HepG2 (cell line): ENCODE measurements around the gene SATB2. TPM values are rescaled to one million over a fixed set of nuclear protein-coding genes. Genes with fewer than 3 reads are reported as not detected.
A peak's percentile ranks its signal among the peaks of the same experiment; 100 is the strongest.

Experiments used
- ATAC-seq: fragments of 200-7000 bp; cut with Tn5 transposase; 3 replicates; pipeline ENCODE4 v1.9.1; 2020; ENCODE audit warnings: mild to moderate bottlenecking, moderate library complexity
- BruUV-seq: library from RNA; stranded (reverse); fragments of 400-500 nt; replicated peaks from 2 replicates; lab custom pipeline; 2021; lab: Mats Ljungman, UMichigan
- CTCF ChIA-PET: fragments of 300-600 bp; formaldehyde crosslinking; extraction: SDS; loops from one replicate; lab custom pipeline; 2021; ENCODE audit warnings: low total read pairs, inconsistent platforms, low intra/inter-chr PET ratio; lab: Yijun Ruan, JAX
- POLR2A ChIA-PET: fragments of 350-600 bp; sonication (Branson Sonifier 250); formaldehyde crosslinking; loops from one replicate; lab custom pipeline; 2020; ENCODE audit warnings: antibody characterized with exemption, inconsistent platforms; lab: Yijun Ruan, JAX
- DNase-seq: peaks from one replicate; pipeline ENCODE4 v3.0.0-alpha.2; 2015; ENCODE audit warnings: low spot score
- FAIRE-seq: peaks from 3 replicates; lab custom pipeline; 2011; peaks lifted over from hg19 to GRCh38; lab: Jason Lieb, UNC
- H2AFZ ChIP-seq: one replicate; pipeline ENCODE4 v1.6.1; 2011; ENCODE audit warnings: low read length, inconsistent platforms
- H3K27ac ChIP-seq: fragments of 300-600 bp; 3 replicates; pipeline ENCODE4 v1.8.0; 2011; ENCODE audit warnings: mixed run types, mild to moderate bottlenecking, mixed read lengths, low read length, inconsistent platforms; ENCODE audit not compliant: insufficient read depth; ENCODE audit errors: extremely low read length
- H3K27me3 ChIP-seq, 2 experiments: fragments of 200-600 bp in 1 of 2; 2 replicates in 1 of 2; 3 replicates in 1 of 2; pipeline versions ENCODE4 v1.6.0 to v1.8.0; 2011; ENCODE audit warnings: low read length in 2 of 2, mild to moderate bottlenecking in 2 of 2, moderate library complexity in 2 of 2, inconsistent platforms in 1 of 2; ENCODE audit not compliant: insufficient read depth in 2 of 2, control insufficient read depth in 1 of 2
- H3K36me3 ChIP-seq, 2 experiments: fragments of 200-600 bp in 1 of 2; replicated peaks in 1 of 2; 2 replicates in 1 of 2; 3 replicates in 1 of 2; pipeline versions ENCODE4 v1.5.1 to v1.8.0; 2011; ENCODE audit warnings: low read length in 2 of 2, inconsistent platforms in 1 of 2; ENCODE audit not compliant: insufficient read depth in 2 of 2, control insufficient read depth in 1 of 2
- H3K4me1 ChIP-seq: 2 replicates; pipeline ENCODE4 v1.5.1; 2012; ENCODE audit warnings: low read length, inconsistent platforms; ENCODE audit not compliant: insufficient read depth
- H3K4me2 ChIP-seq: 2 replicates; pipeline ENCODE4 v1.6.0; 2011; ENCODE audit warnings: low read depth, low read length, inconsistent platforms
- H3K4me3 ChIP-seq, 3 experiments: fragments of 200-600 bp in 1 of 3; sonication (generic), shearing (Covaris generic) in 1 of 3; replicated peaks in 1 of 3; 2 replicates each; pipeline ENCODE4 v1.5.1; 2011 to 2016; ENCODE audit warnings: low read length in 3 of 3, inconsistent platforms in 2 of 3, low read depth in 2 of 3, mild to moderate bottlenecking in 2 of 3, control low read depth in 1 of 3, mixed read lengths in 1 of 3; ENCODE audit not compliant: insufficient read depth in 1 of 3
- H3K79me2 ChIP-seq: one replicate; pipeline ENCODE4 v1.6.1; 2011; ENCODE audit warnings: low read length, inconsistent platforms; ENCODE audit not compliant: insufficient read depth
- H3K9ac ChIP-seq: 2 replicates; pipeline ENCODE4 v1.6.0; 2011; ENCODE audit warnings: mild to moderate bottlenecking, low read depth, low read length, inconsistent platforms; ENCODE audit not compliant: insufficient read depth
- H3K9me3 ChIP-seq: 2 replicates; pipeline ENCODE4 v1.5.1; 2012; ENCODE audit warnings: mild to moderate bottlenecking, low read length
- H4K20me1 ChIP-seq: 2 replicates; pipeline ENCODE4 v1.6.0; 2011; ENCODE audit warnings: inconsistent platforms, mild to moderate bottlenecking, low read length, moderate library complexity; ENCODE audit not compliant: insufficient read depth
- AKAP8 ChIP-seq: sonication (generic); formaldehyde crosslinking; IDR thresholded peaks from 2 replicates; pipeline ENCODE4 v1.5.1; 2020; ENCODE audit warnings: mild to moderate bottlenecking, missing genetic modification reagents
- ARNT2 ChIP-seq: sonication (generic); formaldehyde crosslinking; IDR thresholded peaks from 2 replicates; pipeline ENCODE4 v1.8.0; 2022; ENCODE audit warnings: mild to moderate bottlenecking, low read depth, missing genetic modification reagents, moderate library complexity
- CERS6 ChIP-seq: sonication (generic); formaldehyde crosslinking; IDR thresholded peaks from 2 replicates; pipeline ENCODE4 v1.5.0; 2020; ENCODE audit warnings: missing genetic modification reagents
- HMGA1 ChIP-seq: sonication (generic); formaldehyde crosslinking; conservative IDR thresholded peaks from 2 replicates; pipeline ENCODE4 v1.4.0; 2020; ENCODE audit warnings: missing genetic modification reagents
- IKZF5 ChIP-seq: IDR thresholded peaks from 2 replicates; pipeline ENCODE4 v1.6.1; 2018; ENCODE audit warnings: missing genetic modification reagents, mild to moderate bottlenecking, missing compliant biosample characterization
- ISL2 ChIP-seq: sonication (generic); formaldehyde crosslinking; IDR thresholded peaks from 2 replicates; pipeline ENCODE4 v1.5.0; 2020; ENCODE audit warnings: missing genetic modification reagents
- NR0B2 ChIP-seq: sonication (generic); formaldehyde crosslinking; IDR thresholded peaks from 2 replicates; pipeline ENCODE4 v1.4.0; 2020; ENCODE audit warnings: mild to moderate bottlenecking, missing genetic modification reagents
- PAX8 ChIP-seq: sonication (generic); formaldehyde crosslinking; IDR thresholded peaks from 2 replicates; pipeline ENCODE4 v1.8.0; 2022; ENCODE audit warnings: mild to moderate bottlenecking, missing genetic modification reagents, borderline replicate concordance
- RAD21 ChIP-seq: fragments of 450-650 bp; formaldehyde crosslinking; IDR thresholded peaks from 2 replicates; pipeline ENCODE4 v1.5.0; 2020; ENCODE audit warnings: mild to moderate bottlenecking
- RXRB ChIP-seq: IDR thresholded peaks from 2 replicates; pipeline ENCODE4 v1.6.1; 2016; ENCODE audit warnings: borderline replicate concordance, missing genetic modification reagents, missing compliant biosample characterization
- SRSF9 ChIP-seq: fragments of 200-400 bp; formaldehyde crosslinking; IDR thresholded peaks from 2 replicates; pipeline ENCODE4 v1.6.1; 2018; ENCODE audit warnings: borderline replicate concordance, mild to moderate bottlenecking, low read depth, low read length; ENCODE audit not compliant: insufficient read depth, poor library complexity, severe bottlenecking
- TFE3 ChIP-seq: IDR thresholded peaks from 2 replicates; pipeline ENCODE4 v1.6.1; 2016
- ZMYM3 ChIP-seq: sonication (generic); formaldehyde crosslinking; IDR thresholded peaks from 2 replicates; pipeline ENCODE4 v1.5.1; 2020; ENCODE audit warnings: mild to moderate bottlenecking, missing genetic modification reagents
- ZNF768 ChIP-seq: sonication (generic); formaldehyde crosslinking; IDR thresholded peaks from 2 replicates; pipeline ENCODE4 v1.4.0; 2020; ENCODE audit warnings: missing genetic modification reagents
- ZNF792 ChIP-seq: IDR thresholded peaks from 2 replicates; pipeline ENCODE4 v1.6.1; 2016
- ZNF841 ChIP-seq: sonication (generic); formaldehyde crosslinking; IDR thresholded peaks from 2 replicates; pipeline ENCODE4 v1.8.1; 2023; ENCODE audit warnings: missing genetic modification reagents, borderline replicate concordance
- ZNF850 ChIP-seq: sonication (generic); formaldehyde crosslinking; conservative IDR thresholded peaks from 2 replicates; pipeline ENCODE4 v1.9.0; 2021; ENCODE audit warnings: mild to moderate bottlenecking, missing genetic modification reagents
- ZSCAN21 ChIP-seq: sonication (generic); formaldehyde crosslinking; IDR thresholded peaks from 2 replicates; pipeline ENCODE4 v1.8.0; 2022; ENCODE audit warnings: mild to moderate bottlenecking, missing genetic modification reagents, moderate library complexity, borderline replicate concordance
- WGBS: methylation state at CpG from one replicate; pipeline ENCODE4 v1.1.6; 2017; ENCODE audit warnings: low lambda C conversion rate; 5-methylcytosine and 5-hydroxymethylcytosine counted together
- in situ Hi-C: cut with HindIII; loops from 2 replicates; pipeline ENCODE4 v1.10.0; 2017; ENCODE audit warnings: low pct_unique_long_range_greater_than_20kb; ENCODE audit not compliant: extremely low pct_ligation_motif_present
- intact Hi-C: fragments of 100-400 bp; cut with micrococcal nuclease; formaldehyde crosslinking; loops from one replicate; pipeline ENCODE4 v1.10.0; 2022; ENCODE audit not compliant: unreplicated experiment
- polyA plus RNA-seq, 8 experiments: library from polyadenylated mRNA; depleted of rRNA in 3 of 8; stranded (reverse) in 7 of 8; unstranded in 1 of 8; fragments of >200 nt; fragmentation: Illumina TruSeq in 4 of 8; extraction: Trizol in 4 of 8; gene quantifications; 2 replicates each; pipeline versions ENCODE4 v1.2.1 to v1.2.3, GENCODE V29; 2011 to 2016; ENCODE audit warnings: low read depth in 4 of 8, missing spikeins in 1 of 8, mixed read lengths in 1 of 8; ENCODE audit not compliant: insufficient read depth in 1 of 8
- total RNA-seq, 5 experiments: library from RNA; depleted of rRNA; stranded (reverse); fragments of >200 nt; fragmentation: Illumina TruSeq; extraction: Trizol; gene quantifications; 2 replicates each; pipeline ENCODE4 v1.2.3, GENCODE V29; 2016; ENCODE audit warnings: low read depth in 1 of 5
- TF ChIP-seq, protein P1 (sequence below): sonication (generic); formaldehyde crosslinking; IDR thresholded peaks from 2 replicates; pipeline ENCODE4 v1.8.0; 2022; ENCODE audit warnings: low read depth, missing genetic modification reagents

Gene SATB2
- total and polyA plus RNA-seq, 2 of the 13 experiments (the other 11 are each of a cell fraction or from before 2014, with no cell fraction given) = 2.5 to 5.5 TPM

DNA sequence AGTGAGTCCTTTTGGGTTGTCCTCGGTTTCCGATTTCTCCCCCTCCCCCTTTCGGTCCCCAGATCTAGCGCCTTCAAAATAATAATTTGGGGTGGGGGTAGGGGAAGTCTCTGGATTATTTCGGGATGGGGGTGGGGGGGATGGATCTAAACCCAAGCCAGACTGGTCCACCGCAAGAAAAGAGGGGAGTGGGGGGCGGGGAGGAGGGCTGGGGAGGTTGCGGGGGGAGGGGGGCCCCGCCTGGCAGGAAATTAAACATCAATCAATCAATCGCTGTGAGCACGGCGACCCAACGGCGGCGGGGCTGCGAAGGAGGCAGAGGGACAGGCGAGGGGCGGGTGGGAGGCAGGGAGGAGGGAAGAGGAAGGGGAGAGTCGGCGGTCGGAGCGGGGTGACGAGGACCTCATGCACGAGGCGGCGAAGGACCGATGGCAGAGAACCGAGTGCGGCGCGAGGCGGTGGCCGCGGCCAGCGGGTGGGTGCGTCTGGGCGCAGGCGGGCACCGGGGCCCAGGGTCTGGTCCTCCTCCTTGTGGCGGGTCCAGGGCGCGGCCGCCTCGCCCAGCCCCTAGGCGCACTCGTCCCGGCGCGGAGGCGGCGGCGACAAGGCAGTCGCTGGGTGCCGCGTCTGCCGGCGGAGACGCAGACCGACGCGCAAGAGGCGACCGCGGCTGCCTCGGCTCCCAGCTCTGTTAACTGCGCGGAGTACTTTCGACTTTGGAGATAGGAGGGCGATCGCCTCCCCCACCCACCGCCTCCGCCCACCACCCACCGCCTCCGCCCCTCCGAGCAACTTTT is 468 bp upstream of the SATB2 start:
- peak; percentile 27 for ATAC-seq
- H3K9me3 ChIP-seq = no peaks in the 10 kb centered on the region
- peak overlapping the region; percentile 99 for H3K4me2 ChIP-seq
- POLR2A ChIA-PET = no interaction called here
- in situ Hi-C loops (no loop called here), intact Hi-C loops (loop anchor here (2.0 kb wide), 1 partner anchor 53 kb away; no protein-coding TSS in a partner anchor)
- no peak overlapping the region for H2AFZ ChIP-seq
- no peaks in the 10 kb centered on the region for H4K20me1 ChIP-seq
- CTCF ChIA-PET = no interaction called here
- no peak for FAIRE-seq
- peaks cover 0 to 49% of the 10 kb centered on the region in 2 experiments; a peak in 4 of 5 replicates for H3K27me3 ChIP-seq
- no TSS peak for BruUV-seq
- 10% methylated on average over 41 of the region's 75 CpGs for WGBS
- peak overlapping the region; percentile 72 for H3K27ac ChIP-seq
- H3K36me3 ChIP-seq = no peaks in the 10 kb centered on the region
- no peaks in the 10 kb centered on the region for H3K79me2 ChIP-seq
- peak overlapping the region; percentile 70; the same call in 1 of the 2 replicates for H3K9ac ChIP-seq
- peak overlapping the region; percentile 67 to 90 (median 68) for H3K4me3 ChIP-seq
- DNase-seq = no peak
- peaks cover 37% of the 10 kb centered on the region for H3K4me1 ChIP-seq
- TF ChIP-seq HMGA1 (CRISPR knock-in tag) (no peak), ARNT2 (peak; percentile 50), ISL2 (CRISPR knock-in tag) (no peak), ZNF841 (CRISPR knock-in tag) (no peak), ZNF792 (no peak), ZSCAN21 (no peak), RAD21 (no peak), CERS6 (CRISPR knock-in tag) (no peak), ZNF768 (CRISPR knock-in tag) (peak; percentile 6; the same call in 1 of the 2 replicates), SRSF9 (no peak), IKZF5 (CRISPR knock-in tag) (no peak), AKAP8 (no peak), TFE3 (no peak), ZMYM3 (CRISPR knock-in tag) (no peak), PAX8 (CRISPR knock-in tag) (peak; percentile 30; the same call in 1 of the 2 replicates), NR0B2 (CRISPR knock-in tag) (peak; percentile 52; the same call in 1 of the 2 replicates), RXRB (CRISPR knock-in tag) (no peak), ZNF850 (no peak)
- TF ChIP-seq, protein P1, sequence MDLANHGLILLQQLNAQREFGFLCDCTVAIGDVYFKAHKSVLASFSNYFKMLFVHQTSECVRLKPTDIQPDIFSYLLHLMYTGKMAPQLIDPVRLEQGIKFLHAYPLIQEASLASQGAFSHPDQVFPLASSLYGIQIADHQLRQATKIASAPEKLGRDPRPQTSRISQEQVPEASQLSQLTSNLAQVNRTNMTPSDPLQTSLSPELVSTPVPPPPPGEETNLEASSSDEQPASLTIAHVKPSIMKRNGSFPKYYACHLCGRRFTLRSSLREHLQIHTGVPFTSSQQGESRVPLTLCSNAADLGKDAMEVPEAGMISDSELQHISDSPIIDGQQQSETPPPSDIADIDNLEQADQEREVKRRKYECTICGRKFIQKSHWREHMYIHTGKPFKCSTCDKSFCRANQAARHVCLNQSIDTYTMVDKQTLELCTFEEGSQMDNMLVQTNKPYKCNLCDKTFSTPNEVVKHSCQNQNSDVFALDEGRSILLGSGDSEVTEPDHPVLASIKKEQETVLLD (CRISPR knock-in tag) = 0 out of 2 replicates have a peak, but pooled peaks have one; percentile 48
